ENCODE measurements around the gene GPR26.
"Not testable (repeated sequence)": the region's sequence is repeated elsewhere in the genome, so short reads cannot be mapped to it uniquely, and the experiment has no call there.

GPR26 gene

GRCh38 chr10:123704812-123705211, 38.7 kb downstream of the GPR26 start:
- DNase-seq (ENCODE audit: low read depth in 1 of 2, low spot score in 1 of 2): no peak

GRCh38 chr10:123706236-123706635, 40.1 kb downstream of the GPR26 start:
- no peak for DNase-seq (ENCODE audit: low read depth in 1 of 2, low spot score in 1 of 2)

GRCh38 chr10:123715546-123715945, 49.4 kb downstream of the GPR26 start:
- no peak for DNase-seq (ENCODE audit: low read depth in 1 of 2, low spot score in 1 of 2)

GRCh38 chr10:123717336-123717735, 51.2 kb downstream of the GPR26 start:
- DNase-seq (ENCODE audit: low read depth in 1 of 2, low spot score in 1 of 2): no peak

DNA sequence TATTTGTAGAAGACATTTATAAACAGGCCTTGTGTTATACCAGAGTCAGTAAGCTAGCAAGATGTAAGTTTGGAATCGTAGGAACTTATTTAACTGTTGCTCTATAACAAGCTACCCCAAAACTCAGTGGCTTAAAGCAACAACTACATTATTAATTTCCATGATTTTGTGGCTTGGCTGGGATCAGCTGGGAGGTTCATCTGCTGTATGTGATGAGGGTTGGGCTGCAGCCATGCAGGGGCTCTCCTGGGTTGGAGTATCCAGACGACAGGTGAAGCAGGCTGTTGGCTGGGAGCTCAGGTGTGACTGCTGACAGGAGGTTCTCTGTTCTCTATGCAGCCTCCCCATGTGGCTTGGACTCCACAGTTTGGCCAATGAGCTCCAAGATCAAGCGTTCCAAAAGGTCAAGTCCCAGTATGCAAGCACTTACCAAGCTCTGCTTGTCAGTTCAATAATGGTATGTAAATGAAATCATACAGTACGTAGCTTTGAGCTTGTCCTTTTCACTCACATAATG, 52.4 kb downstream of the GPR26 start:
- DNase-seq (ENCODE audit: low read depth in 1 of 2, low spot score in 1 of 2): no peak

DNA sequence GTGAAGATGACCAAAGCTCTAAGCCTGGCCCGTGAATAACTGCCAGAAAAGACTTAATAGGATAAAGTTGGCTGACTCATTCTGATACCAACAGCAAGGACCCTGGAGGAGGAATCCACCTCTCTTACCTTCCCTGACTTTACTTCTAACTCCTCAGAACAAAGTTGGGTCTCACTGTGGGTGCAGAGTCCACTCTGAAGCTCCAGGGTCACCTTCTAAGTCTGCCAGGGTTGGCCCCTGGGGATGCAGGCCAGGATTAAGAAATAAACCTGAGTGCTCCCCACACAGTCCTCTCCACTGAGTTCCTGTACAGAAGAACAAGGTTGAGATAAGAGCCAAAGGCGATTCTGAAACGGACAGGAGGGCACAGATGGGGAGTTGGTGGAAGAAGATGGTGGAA, 54.4 kb downstream of the GPR26 start:
- no peak for DNase-seq (ENCODE audit: low read depth in 1 of 2, low spot score in 1 of 2)

GRCh38 chr10:123721441-123722049, 55.4 kb downstream of the GPR26 start:
- DNase-seq (ENCODE audit: low read depth in 1 of 2, low spot score in 1 of 2): no peak

GRCh38 chr10:123722351-123722750, 56.2 kb downstream of the GPR26 start:
- DNase-seq (ENCODE audit: low read depth in 1 of 2, low spot score in 1 of 2): no peak

DNA sequence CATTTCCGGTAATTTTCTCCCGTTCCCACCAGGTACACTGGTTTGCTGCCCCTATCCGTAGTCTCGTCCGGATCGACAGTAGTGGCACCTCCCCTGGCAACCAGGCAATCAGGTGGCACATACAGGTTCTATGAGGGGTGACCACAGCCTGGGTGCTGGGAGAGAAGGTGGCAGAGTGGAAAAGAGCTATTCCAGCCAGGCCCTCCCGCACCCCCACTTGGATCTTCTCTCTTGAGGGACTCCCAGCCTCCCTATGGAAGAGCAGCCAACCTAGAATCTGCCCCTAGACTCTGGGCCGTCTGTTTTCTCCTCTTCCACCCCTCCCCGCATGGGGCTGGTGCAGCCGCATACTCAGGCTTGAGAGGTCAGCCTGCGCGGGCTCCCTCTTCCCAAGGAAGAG, 58.6 kb downstream of the GPR26 start:
- no peak for DNase-seq (ENCODE audit: low read depth in 1 of 2, low spot score in 1 of 2)

- no peak for DNase-seq (ENCODE audit: low read depth in 1 of 2, low spot score in 1 of 2)
These were observed 60.2 kb downstream of the GPR26 start for GRCh38 chr10:123726381-123726780.

GRCh38 chr10:123726836-123727235, 60.7 kb downstream of the GPR26 start:
- no peak for DNase-seq (ENCODE audit: low read depth in 1 of 2, low spot score in 1 of 2)

- no peak for DNase-seq (ENCODE audit: low read depth in 1 of 2, low spot score in 1 of 2)
These were observed 63.4 kb downstream of the GPR26 start for GRCh38 chr10:123729523-123729922.

DNA sequence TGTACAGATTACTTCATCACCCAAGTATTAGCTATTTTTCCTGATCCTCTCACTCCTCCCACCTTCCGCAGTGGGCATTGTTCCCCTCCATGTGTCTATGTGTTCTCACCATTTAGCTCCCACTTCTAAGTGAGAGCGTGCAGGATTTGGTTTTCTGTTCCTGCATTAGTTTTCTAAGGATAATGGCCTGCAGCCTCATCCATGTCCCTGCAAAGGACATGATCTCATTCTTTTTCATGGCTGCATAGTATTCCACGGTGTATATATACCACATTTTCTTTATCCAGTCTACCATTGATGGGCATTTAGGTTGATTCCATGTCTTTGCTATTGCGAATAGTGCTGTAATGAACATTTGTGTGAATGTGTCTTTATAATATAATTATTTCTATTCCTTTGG, 70.8 kb downstream of the GPR26 start:
- DNase-seq (ENCODE audit: low read depth in 1 of 2, low spot score in 1 of 2): not testable (repeated sequence)

GRCh38 chr10:123741146-123741545, 75.0 kb downstream of the GPR26 start:
- no peak for DNase-seq (ENCODE audit: low read depth in 1 of 2, low spot score in 1 of 2)

DNA sequence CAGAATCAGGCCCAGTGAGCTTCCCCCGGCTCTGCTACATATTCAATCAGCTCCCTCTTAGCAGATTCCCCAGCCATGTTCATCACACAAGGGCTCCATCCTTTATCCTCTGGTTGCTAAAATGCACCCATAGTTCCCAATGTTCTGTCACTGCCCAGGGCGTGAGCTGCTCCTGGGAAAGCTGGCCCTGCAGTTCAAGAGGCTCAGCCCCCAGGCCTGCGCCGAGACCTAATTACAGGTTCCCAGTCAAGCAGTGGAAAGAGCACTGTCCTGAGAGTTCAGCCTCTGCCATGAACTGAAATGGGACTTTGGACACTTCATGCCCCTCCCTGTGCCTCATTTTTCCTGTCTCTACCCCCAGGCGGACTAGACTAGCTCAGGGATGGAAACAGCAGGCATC, 75.6 kb downstream of the GPR26 start:
- DNase-seq (ENCODE audit: low read depth in 1 of 2, low spot score in 1 of 2): no peak

DNA sequence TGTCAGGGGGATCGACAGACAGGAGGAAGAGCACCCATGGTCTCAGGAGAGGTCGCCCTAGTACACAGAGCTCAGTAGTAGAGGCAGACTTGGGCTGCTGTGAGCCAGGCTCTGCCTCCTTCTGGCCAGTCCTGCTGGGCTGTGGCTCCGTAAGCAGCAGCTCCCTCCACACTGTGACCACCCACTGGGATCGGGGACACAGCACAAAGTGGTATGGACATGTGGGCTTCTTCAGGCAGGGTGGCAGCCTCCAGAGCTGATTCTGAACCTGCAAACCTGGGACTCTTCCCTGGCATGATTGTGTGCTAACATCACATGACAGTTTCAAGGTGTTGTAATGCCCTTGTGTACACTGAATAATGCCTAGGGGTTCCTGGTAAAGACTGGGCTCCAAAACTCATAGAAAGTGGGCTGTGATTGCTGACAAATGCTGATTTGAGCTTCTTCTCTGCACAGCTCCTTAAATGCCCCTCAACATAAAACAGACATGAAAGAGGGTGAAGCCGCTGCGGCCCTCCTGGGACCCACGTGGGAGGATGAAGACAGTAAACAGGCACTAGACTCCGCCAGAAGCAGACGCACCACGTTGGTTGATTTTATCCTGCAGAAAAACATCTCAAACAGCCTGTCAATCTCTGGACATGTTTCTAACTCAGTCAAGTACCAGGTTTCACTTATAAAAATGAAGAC, 76.7 kb downstream of the GPR26 start:
- no peak for DNase-seq (ENCODE audit: low read depth in 1 of 2, low spot score in 1 of 2)

- DNase-seq (ENCODE audit: low read depth in 1 of 2, low spot score in 1 of 2): no peak
These were observed 77.5 kb downstream of the GPR26 start for GRCh38 chr10:123743441-123744223.

DNA sequence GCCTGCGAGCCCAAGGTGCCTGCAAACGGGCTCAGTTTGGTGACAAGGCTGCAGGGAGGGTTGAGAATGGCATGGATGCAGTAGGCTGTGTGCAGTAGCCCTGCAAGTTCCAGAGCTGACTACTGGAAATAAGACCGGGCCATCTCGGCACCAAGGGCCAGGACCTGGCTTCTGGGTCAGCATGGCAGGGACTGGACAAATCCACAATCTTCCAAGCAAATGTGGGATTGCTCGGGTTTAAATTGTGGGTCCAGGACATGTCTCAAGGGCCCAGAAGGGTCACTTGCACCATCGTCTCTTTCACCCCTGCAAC, 78.0 kb downstream of the GPR26 start:
- no peak for DNase-seq (ENCODE audit: low read depth in 1 of 2, low spot score in 1 of 2)
